Suprapubic skin (tissue), 4 donors: ENCODE data around the gene SKAP1. TPM values are rescaled to one million over a fixed set of nuclear protein-coding genes. Genes with fewer than 3 reads are reported as not detected.
"Not testable (repeated sequence)": the region's sequence is repeated elsewhere in the genome, so short reads cannot be mapped to it uniquely, and the experiment has no call there.

Experiments used
- DNase-seq, 2 donors: peaks; one replicate each; pipeline ENCODE4 v3.0.0-alpha.2; 2019; ENCODE audit warnings: low spot score in 2 of 2
- H3K27ac ChIP-seq: fragments of 200-600 bp; sonication (generic); one replicate; pipeline ENCODE4 v1.5.1; 2019
- H3K27me3 ChIP-seq: fragments of 200-600 bp; sonication (generic); one replicate; pipeline ENCODE4 v1.5.1; 2019
- H3K36me3 ChIP-seq: fragments of 200-600 bp; sonication (generic); one replicate; pipeline ENCODE4 v1.5.1; 2019
- H3K4me1 ChIP-seq: fragments of 200-600 bp; sonication (generic); one replicate; pipeline ENCODE4 v1.5.1; 2019
- H3K4me3 ChIP-seq: fragments of 200-600 bp; sonication (generic); one replicate; pipeline ENCODE4 v1.5.1; 2019; ENCODE audit warnings: mild to moderate bottlenecking
- H3K9me3 ChIP-seq: fragments of 200-600 bp; sonication (generic); one replicate; pipeline ENCODE4 v1.5.1; 2019
- CTCF ChIP-seq, 2 donors: fragments of 200-600 bp in 1 of 2; fragments of 450-650 bp in 1 of 2; sonication (generic) in 1 of 2; IDR thresholded peaks; one replicate each; pipeline ENCODE4 v1.5.1; 2016 to 2019; ENCODE audit warnings: antibody characterized with exemption in 2 of 2, mild to moderate bottlenecking in 1 of 2, moderate library complexity in 1 of 2
- EP300 ChIP-seq: sonication (generic); formaldehyde crosslinking; IDR thresholded peaks from one replicate; pipeline ENCODE4 v1.6.1; 2017; ENCODE audit warnings: antibody characterized with exemption
- POLR2A ChIP-seq, 2 donors: fragments of 450-650 bp; IDR thresholded peaks; one replicate each; pipeline ENCODE4 v1.6.1; 2017; ENCODE audit warnings: antibody characterized with exemption in 2 of 2, mild to moderate bottlenecking in 2 of 2, moderate library complexity in 2 of 2
- POLR2AphosphoS5 ChIP-seq, 3 donors: sonication (generic); formaldehyde crosslinking; IDR thresholded peaks; one replicate each; pipeline ENCODE4 v1.6.1; 2017; ENCODE audit warnings: antibody characterized with exemption in 3 of 3
- WGBS: methylation state at CpG from one replicate; pipeline ENCODE4 v1.1.5; 2018; 5-methylcytosine and 5-hydroxymethylcytosine counted together
- total RNA-seq, 4 donors: library from RNA; depleted of rRNA; stranded (reverse); fragments of >200 nt; gene quantifications; one replicate each; pipeline ENCODE4 v1.1.0, GENCODE V29; 2016

Gene SKAP1
- total RNA-seq, 4 donors from 2014 or later = 1.0 to 1.5 TPM; not detected in 2

- 57% methylated on average over 1 of the region's 1 CpG for WGBS
Observed at GRCh38 chr17:48247038-48247437, 183.0 kb downstream of the SKAP1 start.

GRCh38 chr17:48246612-48247011 lies 183.4 kb downstream of the SKAP1 start:
- DNase-seq = no peak
- Histone ChIP-seq H3K9me3 (no peaks in the 10 kb centered on the region), H3K4me3 (no peak overlapping the region), H3K4me1 (peaks cover 6% of the 10 kb centered on the region), H3K36me3 (no peaks in the 10 kb centered on the region), H3K27ac (no peak overlapping the region), H3K27me3 (peaks cover 21% of the 10 kb centered on the region)
- 84% methylated on average over 2 of the region's 2 CpGs for WGBS
- TF ChIP-seq CTCF (IDR thresholded peaks at IDR 0.05) = no peak
- TF ChIP-seq POLR2A (IDR thresholded peaks at IDR 0.05) = no peak
- TF ChIP-seq POLR2AphosphoS5 (IDR thresholded peaks at IDR 0.05) = no peak
- no peak for TF ChIP-seq EP300

More at GRCh38 chr17:48247038-48247437, 183.0 kb downstream of the SKAP1 start:
- no peak overlapping the region for H3K4me3 ChIP-seq
- H3K4me1 ChIP-seq = peaks cover 1% of the 10 kb centered on the region
- H3K27me3 ChIP-seq = peaks cover 25% of the 10 kb centered on the region
- H3K27ac ChIP-seq = no peak overlapping the region
- no peaks in the 10 kb centered on the region for H3K9me3 ChIP-seq
- H3K36me3 ChIP-seq = no peaks in the 10 kb centered on the region
- TF ChIP-seq POLR2AphosphoS5 (IDR thresholded peaks at IDR 0.05) (no peak), POLR2A (IDR thresholded peaks at IDR 0.05) (no peak), EP300 (no peak), CTCF (IDR thresholded peaks at IDR 0.05) (no peak)
- no peak for DNase-seq

GRCh38 chr17:48245465-48246033 lies 184.5 kb downstream of the SKAP1 start:
- H3K36me3 ChIP-seq, H3K4me3 ChIP-seq, H3K9me3 ChIP-seq, H3K27ac ChIP-seq, DNase-seq: not testable (repeated sequence)
- peaks cover 13% of the 10 kb centered on the region for H3K27me3 ChIP-seq
- 93% methylated on average over 5 of the region's 5 CpGs for WGBS
- peaks cover 16% of the 10 kb centered on the region for H3K4me1 ChIP-seq

- Histone ChIP-seq H3K4me1 (peaks cover 20% of the 10 kb centered on the region), H3K27ac (no peak overlapping the region), H3K9me3 (no peaks in the 10 kb centered on the region), H3K36me3 (no peaks in the 10 kb centered on the region), H3K27me3 (peaks cover 12% of the 10 kb centered on the region), H3K4me3 (no peak overlapping the region)
- WGBS = 80% methylated on average over 1 of the region's 1 CpG
- no peak for TF ChIP-seq POLR2AphosphoS5 (IDR thresholded peaks at IDR 0.05)
- TF ChIP-seq CTCF (IDR thresholded peaks at IDR 0.05) = no peak
- no peak for TF ChIP-seq POLR2A (IDR thresholded peaks at IDR 0.05)
- no peak for TF ChIP-seq EP300
- no peak for DNase-seq
Observed at GRCh38 chr17:48244814-48245213, 185.2 kb downstream of the SKAP1 start.

GRCh38 chr17:48244121-48244711 lies 185.8 kb downstream of the SKAP1 start:
- H3K9me3 ChIP-seq = no peaks in the 10 kb centered on the region
- H3K36me3 ChIP-seq = no peaks in the 10 kb centered on the region
- peaks cover 20% of the 10 kb centered on the region for H3K4me1 ChIP-seq
- no peak for TF ChIP-seq CTCF (IDR thresholded peaks at IDR 0.05)
- no peak for TF ChIP-seq POLR2A (IDR thresholded peaks at IDR 0.05)
- no peak for TF ChIP-seq EP300
- no peak for TF ChIP-seq POLR2AphosphoS5 (IDR thresholded peaks at IDR 0.05)
- H3K27me3 ChIP-seq = peaks cover 11% of the 10 kb centered on the region
- WGBS = 59% methylated on average over 3 of the region's 3 CpGs
- DNase-seq = no peak
- no peak overlapping the region for H3K4me3 ChIP-seq
- no peak overlapping the region for H3K27ac ChIP-seq
